ENCODE measurements around the gene EYS.
A peak's percentile ranks its signal among the peaks of the same experiment; 100 is the strongest.

EYS gene

GRCh38 chr6:64155063-64155462 is 1552.0 kb downstream of the EYS start:
- peak; percentile 5 for DNase-seq (ENCODE audit: low read depth)
- TF ChIP-seq CTCF (IDR thresholded peaks at IDR 0.05; ENCODE audit: insufficient read depth, low read depth, low read length, missing control alignments) = no peak
- H3K4me3 ChIP-seq (ENCODE audit: low read length) = no peak overlapping the region

- no peak overlapping the region for H3K4me3 ChIP-seq (ENCODE audit: low read length)
- TF ChIP-seq CTCF (IDR thresholded peaks at IDR 0.05; ENCODE audit: insufficient read depth, low read depth, low read length, missing control alignments) = no peak
- peak; percentile 38 for DNase-seq (ENCODE audit: low read depth)
Observed at GRCh38 chr6:64146876-64147275, 1560.2 kb downstream of the EYS start.

- H3K4me3 ChIP-seq (ENCODE audit: low read length) = no peak overlapping the region
- peak; percentile 81 for DNase-seq (ENCODE audit: low read depth)
- TF ChIP-seq CTCF (IDR thresholded peaks at IDR 0.05; ENCODE audit: insufficient read depth, low read depth, low read length, missing control alignments) = no peak
Observed at GRCh38 chr6:64146094-64146493, 1560.9 kb downstream of the EYS start.

GRCh38 chr6:64145658-64146057 is 1561.4 kb downstream of the EYS start:
- TF ChIP-seq CTCF (IDR thresholded peaks at IDR 0.05; ENCODE audit: insufficient read depth, low read depth, low read length, missing control alignments) = no peak
- peak; percentile 38 for DNase-seq (ENCODE audit: low read depth)
- H3K4me3 ChIP-seq (ENCODE audit: low read length) = no peak overlapping the region

GRCh38 chr6:64143101-64143500 is 1563.9 kb downstream of the EYS start:
- no peak overlapping the region for H3K4me3 ChIP-seq (ENCODE audit: low read length)
- no peak for DNase-seq (ENCODE audit: low read depth)
- TF ChIP-seq CTCF (IDR thresholded peaks at IDR 0.05; ENCODE audit: insufficient read depth, low read depth, low read length, missing control alignments) = no peak

GRCh38 chr6:64141680-64142079 is 1565.3 kb downstream of the EYS start:
- DNase-seq (ENCODE audit: low read depth) = no peak
- no peak for TF ChIP-seq CTCF (IDR thresholded peaks at IDR 0.05; ENCODE audit: insufficient read depth, low read depth, low read length, missing control alignments)
- H3K4me3 ChIP-seq (ENCODE audit: low read length) = no peak overlapping the region

- no peak for DNase-seq (ENCODE audit: low read depth)
- no peak for TF ChIP-seq CTCF (IDR thresholded peaks at IDR 0.05; ENCODE audit: insufficient read depth, low read depth, low read length, missing control alignments)
- no peak overlapping the region for H3K4me3 ChIP-seq (ENCODE audit: low read length)
Observed at GRCh38 chr6:64128301-64129024, 1578.6 kb downstream of the EYS start.
